Right lobe of liver (tissue), 6 donors: ENCODE results near the gene JUP. TPM values are rescaled to one million over a fixed set of nuclear protein-coding genes. Genes with fewer than 3 reads are reported as not detected.
A peak's percentile ranks its signal among the peaks of the same experiment; 100 is the strongest.

Experiments
- ATAC-seq, 4 donors: fragments of 200-7000 bp; cut with Tn5 transposase; one replicate each; pipeline ENCODE4 v1.9.1; 2020; ENCODE audit warnings: mild to moderate bottlenecking in 4 of 4, moderate library complexity in 4 of 4
- DNase-seq, 3 donors: peaks; one replicate each; pipeline ENCODE4 v3.0.0-alpha.2; 2020
- H3K27ac ChIP-seq, 3 donors: fragments of 200-600 bp; one replicate each; pipeline ENCODE4 v1.8.0; 2022
- H3K27me3 ChIP-seq, 2 donors: fragments of 200-600 bp; one replicate each; pipeline ENCODE4 v1.8.0; 2022
- H3K36me3 ChIP-seq, 4 donors: fragments of 200-600 bp; sonication (generic) in 1 of 4; one replicate each; pipeline versions ENCODE4 v1.5.1 to v1.8.0; 2017 to 2022; ENCODE audit warnings: control low read depth in 1 of 4
- H3K4me1 ChIP-seq, 4 donors: fragments of 200-600 bp; sonication (generic) in 1 of 4; one replicate each; pipeline versions ENCODE4 v1.5.1 to v1.8.0; 2017 to 2022; ENCODE audit warnings: control low read depth in 1 of 4
- H3K4me3 ChIP-seq, 3 donors: fragments of 200-600 bp; one replicate each; pipeline ENCODE4 v1.8.0; 2022
- H3K9me3 ChIP-seq, 4 donors: fragments of 200-600 bp; sonication (generic) in 1 of 4; one replicate each; pipeline versions ENCODE4 v1.5.1 to v1.8.0; 2017 to 2022; ENCODE audit warnings: control low read depth in 1 of 4
- POLR2A ChIP-seq: fragments of 450-650 bp; IDR thresholded peaks from one replicate; pipeline ENCODE4 v1.6.1; 2017; ENCODE audit warnings: antibody characterized with exemption, mild to moderate bottlenecking
- WGBS: methylation state at CpG from one replicate; pipeline ENCODE4 v1.1.6; 2018; ENCODE audit warnings: low coverage, low lambda C conversion rate; ENCODE audit not compliant: insufficient coverage; ENCODE audit errors: missing lambda C conversion rate; 5-methylcytosine and 5-hydroxymethylcytosine counted together
- intact Hi-C, 2 donors: fragments of 100-400 bp; cut with DNase I; formaldehyde crosslinking; loops; one replicate each; pipeline versions ENCODE4 v1.11.2 to v1.14.1; 2022
- total RNA-seq, 6 experiments: library from RNA; depleted of rRNA in 2 of 6; stranded (reverse); fragments of >200 nt in 2 of 6; fragmentation: NEBNext Ultra II Directional in 3 of 6; extraction: Animal tissue kit (Norgen Biotek cat#: 25700) in 3 of 6; gene quantifications; one replicate each; pipeline versions ENCODE4 v1.1.0 to v1.2.4, GENCODE V29; 2016 to 2023
- TF ChIP-seq, protein P1 (sequence below), 4 donors: fragments of 200-600 bp in 3 of 4; fragments of 450-650 bp in 1 of 4; IDR thresholded peaks; one replicate each; pipeline versions ENCODE4 v1.5.1 to v1.8.0; 2016 to 2022; ENCODE audit warnings: antibody characterized with exemption in 4 of 4, mild to moderate bottlenecking in 2 of 4
- donor health status: DM: no; HTN: yes; CAD: no.
- donor health status: DM: no; HTN: no; CAD: no.
- donor health status: DM: no; HTN: no; CAD: no.
- donor health status: DM: no; HTN: yes; CAD: no.
- donor health status: DM: no; HTN: yes; CAD: no.

JUP gene
- total RNA-seq, 6 experiments from 2014 or later: 54.3 to 74.8 (median 65.7) TPM

DNA sequence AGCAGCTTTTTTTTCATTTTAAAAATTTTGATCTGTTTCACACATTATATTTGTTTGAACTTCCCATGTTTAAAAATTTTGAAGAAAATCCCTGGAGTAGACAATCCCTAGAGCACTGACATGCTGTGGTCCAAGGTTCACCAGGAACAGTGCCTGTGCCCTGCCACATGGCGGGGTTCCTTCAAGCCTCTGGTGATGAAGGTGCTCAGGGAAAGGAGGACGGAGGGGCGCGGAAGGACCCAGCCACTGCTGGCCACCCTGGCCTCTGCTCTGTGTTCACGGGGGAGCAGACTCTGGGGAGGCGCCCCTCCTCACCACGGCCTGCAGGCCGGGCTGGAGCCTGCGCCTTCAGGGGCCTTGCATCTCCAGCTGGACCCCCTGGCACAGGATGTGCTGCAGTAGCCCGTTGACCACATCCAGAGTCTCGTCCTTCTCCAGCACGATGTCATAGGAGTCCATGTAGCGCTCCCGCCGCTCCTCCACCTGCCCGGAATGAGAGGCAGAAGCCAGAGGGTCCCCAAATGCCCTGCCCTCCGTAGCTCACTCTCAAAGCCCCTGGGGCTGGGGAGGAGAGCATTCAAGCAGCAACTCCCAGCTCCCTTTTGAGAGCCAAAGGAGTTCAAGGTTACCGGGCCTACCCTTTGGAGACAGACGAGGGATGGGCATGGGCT, 38.8 kb upstream of the JUP start:
- DNase-seq (peak in 1 of 3 donors; percentile 48), ATAC-seq (no peak)
- peaks cover 0 to 26% (median under 1%) of the 10 kb centered on the region in 4 donors for H3K36me3 ChIP-seq
- no peak overlapping the region for H3K4me3 ChIP-seq
- intact Hi-C loops: no loop called here
- TF ChIP-seq, protein P1, sequence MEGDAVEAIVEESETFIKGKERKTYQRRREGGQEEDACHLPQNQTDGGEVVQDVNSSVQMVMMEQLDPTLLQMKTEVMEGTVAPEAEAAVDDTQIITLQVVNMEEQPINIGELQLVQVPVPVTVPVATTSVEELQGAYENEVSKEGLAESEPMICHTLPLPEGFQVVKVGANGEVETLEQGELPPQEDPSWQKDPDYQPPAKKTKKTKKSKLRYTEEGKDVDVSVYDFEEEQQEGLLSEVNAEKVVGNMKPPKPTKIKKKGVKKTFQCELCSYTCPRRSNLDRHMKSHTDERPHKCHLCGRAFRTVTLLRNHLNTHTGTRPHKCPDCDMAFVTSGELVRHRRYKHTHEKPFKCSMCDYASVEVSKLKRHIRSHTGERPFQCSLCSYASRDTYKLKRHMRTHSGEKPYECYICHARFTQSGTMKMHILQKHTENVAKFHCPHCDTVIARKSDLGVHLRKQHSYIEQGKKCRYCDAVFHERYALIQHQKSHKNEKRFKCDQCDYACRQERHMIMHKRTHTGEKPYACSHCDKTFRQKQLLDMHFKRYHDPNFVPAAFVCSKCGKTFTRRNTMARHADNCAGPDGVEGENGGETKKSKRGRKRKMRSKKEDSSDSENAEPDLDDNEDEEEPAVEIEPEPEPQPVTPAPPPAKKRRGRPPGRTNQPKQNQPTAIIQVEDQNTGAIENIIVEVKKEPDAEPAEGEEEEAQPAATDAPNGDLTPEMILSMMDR (IDR thresholded peaks at IDR 0.05): no peak
- TF ChIP-seq POLR2A: no peak
- H3K27me3 ChIP-seq: no peaks in the 10 kb centered on the region
- no peak overlapping the region for H3K27ac ChIP-seq
- H3K4me1 ChIP-seq: no peaks in the 10 kb centered on the region
- 95% methylated on average over 7 of the region's 19 CpGs for WGBS
- no peaks in the 10 kb centered on the region for H3K9me3 ChIP-seq

DNA sequence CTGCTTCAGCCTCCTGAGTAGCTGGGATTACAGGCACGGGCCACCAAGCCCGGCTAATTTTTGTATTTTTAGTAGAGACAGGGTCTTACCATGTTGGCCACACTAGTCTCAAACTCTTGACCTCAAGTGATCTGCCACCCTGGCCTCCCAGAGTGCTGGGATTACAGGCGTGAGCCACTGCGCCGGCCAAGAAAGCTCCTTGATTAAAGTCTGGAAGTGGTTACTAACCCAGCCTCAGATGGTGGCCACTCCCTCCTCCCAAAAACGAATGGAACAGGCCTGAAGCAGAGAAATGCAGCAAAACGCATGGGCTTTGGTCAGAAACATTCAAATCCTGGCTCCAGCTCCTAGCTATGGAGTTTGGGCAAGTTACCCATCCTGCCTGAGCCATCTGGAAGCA, 37.6 kb upstream of the JUP start:
- H3K4me1 ChIP-seq: no peaks in the 10 kb centered on the region
- no peaks in the 10 kb centered on the region for H3K9me3 ChIP-seq
- no peak overlapping the region for H3K4me3 ChIP-seq
- no peaks in the 10 kb centered on the region for H3K27me3 ChIP-seq
- 73% methylated on average over 5 of the region's 7 CpGs for WGBS
- peaks cover 0 to 17% (median under 1%) of the 10 kb centered on the region in 4 donors for H3K36me3 ChIP-seq
- DNase-seq: peak in 1 of 3 donors; percentile 20
- no peak for TF ChIP-seq POLR2A
- TF ChIP-seq, protein P1 (IDR thresholded peaks at IDR 0.05): no peak
- no peak for ATAC-seq
- intact Hi-C loops: no loop called here
- H3K27ac ChIP-seq: no peak overlapping the region

DNA sequence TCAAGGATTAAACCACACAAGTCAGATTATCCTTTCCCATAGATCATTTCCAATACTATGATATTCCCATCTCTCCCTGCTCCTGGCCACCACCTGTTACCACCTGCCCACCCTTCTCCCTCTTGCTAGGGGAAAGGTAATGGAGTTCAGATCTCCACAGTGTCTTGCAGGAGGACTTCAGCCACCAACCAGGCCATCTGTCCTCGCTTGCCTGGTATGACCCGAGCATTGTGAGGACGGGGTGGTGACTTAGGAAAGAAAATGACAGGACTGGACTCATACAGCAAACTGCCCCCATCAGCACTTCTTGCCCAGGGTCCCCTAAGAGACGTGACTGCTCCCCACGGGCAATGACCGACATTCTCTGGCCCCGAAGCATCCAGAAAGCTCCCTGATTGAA, 37.1 kb upstream of the JUP start:
- Histone ChIP-seq H3K27ac (no peak overlapping the region), H3K27me3 (no peaks in the 10 kb centered on the region), H3K9me3 (no peaks in the 10 kb centered on the region), H3K4me1 (no peaks in the 10 kb centered on the region), H3K36me3 (peaks cover 0 to 17% (median under 1%) of the 10 kb centered on the region in 4 donors), H3K4me3 (no peak overlapping the region)
- intact Hi-C loops: no loop called here
- ATAC-seq: no peak
- WGBS: 80% methylated on average over 6 of the region's 7 CpGs
- DNase-seq: no peak
- no peak for TF ChIP-seq POLR2A
- TF ChIP-seq, protein P1 (IDR thresholded peaks at IDR 0.05): no peak

DNA sequence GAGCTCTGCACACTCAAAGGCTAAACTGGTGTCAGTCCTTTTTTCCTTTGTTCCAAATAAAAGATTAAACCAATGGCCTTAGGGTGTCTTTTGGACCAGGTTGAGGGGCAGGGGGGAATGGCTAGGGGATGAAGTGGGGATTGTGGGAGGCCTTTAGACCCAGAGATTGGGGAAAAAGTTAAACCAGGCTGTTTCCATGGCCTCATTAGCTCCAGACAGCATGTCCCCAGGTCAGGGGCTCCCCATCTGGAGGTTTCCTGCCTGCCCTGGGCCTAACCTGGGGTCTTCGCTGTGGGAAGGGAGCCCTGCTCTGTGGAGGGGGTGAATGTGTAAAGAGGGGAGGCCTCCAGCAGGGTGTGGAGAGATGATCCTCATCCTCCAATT, 36.6 kb upstream of the JUP start:
- TF ChIP-seq POLR2A: no peak
- TF ChIP-seq, protein P1 (IDR thresholded peaks at IDR 0.05): no peak
- Histone ChIP-seq H3K4me3 (no peak overlapping the region), H3K36me3 (peaks cover 0 to 17% (median under 1%) of the 10 kb centered on the region in 4 donors), H3K9me3 (no peaks in the 10 kb centered on the region), H3K27ac (no peak overlapping the region), H3K4me1 (no peaks in the 10 kb centered on the region), H3K27me3 (no peaks in the 10 kb centered on the region)
- DNase-seq (no peak), ATAC-seq (no peak)
- intact Hi-C loops: no loop called here
- WGBS: no CpG with 5 or more reads among the region's 1 CpG
